Stomach (tissue), 9 donors: ENCODE data around the gene DPP6. TPM values are rescaled to one million over a fixed set of nuclear protein-coding genes. Genes with fewer than 3 reads are reported as not detected.
A peak's percentile ranks its signal among the peaks of the same experiment; 100 is the strongest.

ENCODE experiments used
- DNase-seq, 2 donors: peaks; one replicate each; pipeline versions ENCODE4 v3.0.0 to v3.0.0-alpha.2; 2013 to 2019
- H3K27ac ChIP-seq, 5 donors: fragments of 200-600 bp in 4 of 5; sonication (generic) in 4 of 5; one replicate each; pipeline ENCODE4 v1.5.1; 2013 to 2019; ENCODE audit warnings: mild to moderate bottlenecking in 1 of 5, moderate library complexity in 1 of 5
- H3K27me3 ChIP-seq, 3 donors: fragments of 200-600 bp; sonication (generic); one replicate each; pipeline ENCODE4 v1.5.1; 2017 to 2019; ENCODE audit warnings: mixed run types in 1 of 3
- H3K36me3 ChIP-seq, 4 donors: fragments of 200-600 bp; sonication (generic); 1 replicate in 3 of 4; 2 replicates in 1 of 4; pipeline ENCODE4 v1.5.1; 2016 to 2019
- H3K4me1 ChIP-seq, 4 donors: fragments of 200-600 bp; sonication (generic); one replicate each; pipeline ENCODE4 v1.5.1; 2016 to 2019
- H3K4me3 ChIP-seq, 4 donors: fragments of 200-600 bp; sonication (generic) in 3 of 4; one replicate each; pipeline ENCODE4 v1.5.1; 2016 to 2019; ENCODE audit warnings: mild to moderate bottlenecking in 1 of 4
- H3K9me3 ChIP-seq, 4 donors: fragments of 200-600 bp; sonication (generic); one replicate each; pipeline ENCODE4 v1.5.1; 2016 to 2019
- EP300 ChIP-seq: sonication (generic); formaldehyde crosslinking; IDR thresholded peaks from one replicate; pipeline ENCODE4 v1.6.1; 2017; ENCODE audit warnings: antibody characterized with exemption
- POLR2A ChIP-seq, 4 donors: fragments of 450-650 bp; IDR thresholded peaks; one replicate each; pipeline ENCODE4 v1.6.1; 2016; ENCODE audit warnings: antibody characterized with exemption in 4 of 4, control low read depth in 2 of 4, mild to moderate bottlenecking in 1 of 4, moderate library complexity in 1 of 4
- POLR2AphosphoS5 ChIP-seq, 3 donors: sonication (generic); formaldehyde crosslinking; IDR thresholded peaks; one replicate each; pipeline ENCODE4 v1.6.1; 2016; ENCODE audit warnings: antibody characterized with exemption in 3 of 3
- WGBS, 5 donors: extraction: QIAGEN DNeasy Blood & Tissue Kit in 3 of 5; methylation state at CpG; one replicate each; pipeline versions ENCODE4 v1.1.5 to v1.1.7; 2013 to 2018; 5-methylcytosine and 5-hydroxymethylcytosine counted together
- intact Hi-C: fragments of 100-400 bp; cut with DNase I; formaldehyde crosslinking; loops from one replicate; pipeline ENCODE4 v1.15.1; 2023; ENCODE audit warnings: low total_unique reads
- polyA plus RNA-seq, 3 donors: library from polyadenylated mRNA; stranded (reverse); fragments of 200-250 nt; gene quantifications; one replicate each; pipeline ENCODE4 v1.2.3, GENCODE V29; 2013
- total RNA-seq, 5 donors: library from RNA; depleted of rRNA; stranded (reverse); fragments of >200 nt; gene quantifications; one replicate each; pipeline versions ENCODE4 v1.1.0 to v1.2.3, GENCODE V29; 2014 to 2016
- TF ChIP-seq, protein P1 (sequence below), 7 experiments: fragments of 450-650 bp in 4 of 7; fragments of 200-600 bp in 3 of 7; sonication (generic) in 3 of 7; IDR thresholded peaks; one replicate each; pipeline ENCODE4 v1.5.1; 2016 to 2019; ENCODE audit warnings: antibody characterized with exemption in 7 of 7, control low read depth in 2 of 7, mild to moderate bottlenecking in 1 of 7
- donor health status: healthy with polysubstance abuse.
- donor health status: Bipolar disorder and iron deficiency.
- donor health status: healthy.

Gene DPP6
- total and polyA plus RNA-seq, 8 donors = 0.15 to 29.8 (median 4.9) TPM

- Histone ChIP-seq H3K9me3 (no peaks in the 10 kb centered on the region), H3K36me3 (no peaks in the 10 kb centered on the region), H3K4me3 (no peak overlapping the region), H3K4me1 (peaks cover 0 to 18% (median 13%) of the 10 kb centered on the region in 4 donors), H3K27me3 (peaks cover 0 to 8% (median 0%) of the 10 kb centered on the region in 3 donors), H3K27ac (no peak overlapping the region)
- intact Hi-C loops = no loop called here
- WGBS, 5 donors = 4 to 10% (median 8%) methylated on average over 6 of the region's 6 CpGs
- TF ChIP-seq EP300 (no peak), POLR2AphosphoS5 (IDR thresholded peaks at IDR 0.05) (no peak), POLR2A (IDR thresholded peaks at IDR 0.05) (no peak)
- TF ChIP-seq, protein P1, sequence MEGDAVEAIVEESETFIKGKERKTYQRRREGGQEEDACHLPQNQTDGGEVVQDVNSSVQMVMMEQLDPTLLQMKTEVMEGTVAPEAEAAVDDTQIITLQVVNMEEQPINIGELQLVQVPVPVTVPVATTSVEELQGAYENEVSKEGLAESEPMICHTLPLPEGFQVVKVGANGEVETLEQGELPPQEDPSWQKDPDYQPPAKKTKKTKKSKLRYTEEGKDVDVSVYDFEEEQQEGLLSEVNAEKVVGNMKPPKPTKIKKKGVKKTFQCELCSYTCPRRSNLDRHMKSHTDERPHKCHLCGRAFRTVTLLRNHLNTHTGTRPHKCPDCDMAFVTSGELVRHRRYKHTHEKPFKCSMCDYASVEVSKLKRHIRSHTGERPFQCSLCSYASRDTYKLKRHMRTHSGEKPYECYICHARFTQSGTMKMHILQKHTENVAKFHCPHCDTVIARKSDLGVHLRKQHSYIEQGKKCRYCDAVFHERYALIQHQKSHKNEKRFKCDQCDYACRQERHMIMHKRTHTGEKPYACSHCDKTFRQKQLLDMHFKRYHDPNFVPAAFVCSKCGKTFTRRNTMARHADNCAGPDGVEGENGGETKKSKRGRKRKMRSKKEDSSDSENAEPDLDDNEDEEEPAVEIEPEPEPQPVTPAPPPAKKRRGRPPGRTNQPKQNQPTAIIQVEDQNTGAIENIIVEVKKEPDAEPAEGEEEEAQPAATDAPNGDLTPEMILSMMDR (IDR thresholded peaks at IDR 0.05) = no peak
- DNase-seq = no peak
Observed at GRCh38 chr7:154842591-154842990, 790.4 kb downstream of the DPP6 start.

- TF ChIP-seq POLR2AphosphoS5 (IDR thresholded peaks at IDR 0.05) (no peak), EP300 (no peak), POLR2A (IDR thresholded peaks at IDR 0.05) (no peak)
- TF ChIP-seq, protein P1 (IDR thresholded peaks at IDR 0.05) = no peak
- 84 to 96% (median 94%) methylated on average over 5 of the region's 5 CpGs for WGBS, 5 donors
- no peak for DNase-seq
Observed at GRCh38 chr7:154843670-154844237, 791.6 kb downstream of the DPP6 start.

GRCh38 chr7:154844499-154844898, 792.3 kb downstream of the DPP6 start:
- Histone ChIP-seq H3K27ac (no peak overlapping the region), H3K36me3 (no peaks in the 10 kb centered on the region), H3K4me1 (peaks cover 0 to 18% (median 13%) of the 10 kb centered on the region in 4 donors), H3K27me3 (peaks cover 0 to 8% (median 0%) of the 10 kb centered on the region in 3 donors), H3K9me3 (peaks cover 0 to 2% (median 0%) of the 10 kb centered on the region in 4 donors), H3K4me3 (no peak overlapping the region)
- 71 to 86% (median 86%) methylated on average over 5 of the region's 5 CpGs for WGBS, 5 donors
- no peak for DNase-seq
- intact Hi-C loops = no loop called here
- no peak for TF ChIP-seq POLR2A (IDR thresholded peaks at IDR 0.05)
- TF ChIP-seq, protein P1 (IDR thresholded peaks at IDR 0.05) = no peak
- no peak for TF ChIP-seq EP300
- TF ChIP-seq POLR2AphosphoS5 (IDR thresholded peaks at IDR 0.05) = no peak

More at GRCh38 chr7:154843670-154844237, 791.6 kb downstream of the DPP6 start:
- peaks cover 0 to 18% (median 13%) of the 10 kb centered on the region in 4 donors for H3K4me1 ChIP-seq
- no peak overlapping the region for H3K4me3 ChIP-seq
- H3K27ac ChIP-seq = no peak overlapping the region
- H3K27me3 ChIP-seq = peaks cover 0 to 8% (median 0%) of the 10 kb centered on the region in 3 donors
- intact Hi-C loops = no loop called here
- no peaks in the 10 kb centered on the region for H3K9me3 ChIP-seq
- H3K36me3 ChIP-seq = no peaks in the 10 kb centered on the region

- Histone ChIP-seq H3K9me3 (peaks cover 0 to 6% (median 0%) of the 10 kb centered on the region in 4 donors), H3K4me1 (peaks cover 0 to 18% (median 13%) of the 10 kb centered on the region in 4 donors), H3K4me3 (no peak overlapping the region), H3K27ac (no peak overlapping the region), H3K27me3 (peaks cover 0 to 8% (median 0%) of the 10 kb centered on the region in 3 donors), H3K36me3 (no peaks in the 10 kb centered on the region)
- intact Hi-C loops = no loop called here
- peak in 1 of 2 donors; percentile 58 for DNase-seq
- 39 to 61% (median 53%) methylated on average over 5 of the region's 5 CpGs for WGBS, 5 donors
- TF ChIP-seq, protein P1 (IDR thresholded peaks at IDR 0.05) = no peak
- no peak for TF ChIP-seq EP300
Observed at GRCh38 chr7:154844955-154845354, 792.8 kb downstream of the DPP6 start.
